ENCODE data around the gene IKZF2. TPM values are rescaled to one million over a fixed set of nuclear protein-coding genes. Genes with fewer than 3 reads are reported as not detected.

Gene IKZF2
- total and polyA plus RNA-seq, 8 donors: 0.56 to 19.8 (median 4.5) TPM

DNA sequence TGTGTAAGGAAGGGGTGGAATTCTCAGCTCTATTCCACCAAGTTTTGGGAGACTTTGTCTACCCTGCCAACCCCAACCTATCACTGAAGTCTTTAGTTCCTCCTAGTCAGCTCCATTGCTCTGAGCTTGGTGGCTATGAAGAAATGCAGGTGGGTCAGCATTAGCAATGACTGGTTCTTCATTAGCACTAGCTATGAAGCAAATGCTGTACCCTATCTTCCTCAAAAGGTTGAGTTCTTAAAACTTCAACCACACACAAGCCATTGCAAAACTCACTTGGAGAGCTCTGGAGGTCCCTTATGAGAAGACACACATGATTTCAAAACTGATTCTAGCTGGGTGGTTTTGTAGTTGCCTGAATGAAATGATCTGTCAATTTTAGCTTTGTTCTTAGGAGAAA lies 193.8 kb downstream of the IKZF2 start:
- no peak overlapping the region for H3K4me3 ChIP-seq
- H3K9me3 ChIP-seq: no peaks in the 10 kb centered on the region
- no peaks in the 10 kb centered on the region for H3K27me3 ChIP-seq
- no peak overlapping the region for H3K27ac ChIP-seq
- no peaks in the 10 kb centered on the region for H3K36me3 ChIP-seq
- intact Hi-C loops (cut with DNase I; ENCODE audit: low total_unique reads): no loop called here
- no peak for DNase-seq
- TF ChIP-seq POLR2AphosphoS5 (IDR thresholded peaks at IDR 0.05) (no peak), POLR2A (IDR thresholded peaks at IDR 0.05) (no peak), EP300 (IDR thresholded peaks at IDR 0.05) (no peak)
- TF ChIP-seq, protein P1, sequence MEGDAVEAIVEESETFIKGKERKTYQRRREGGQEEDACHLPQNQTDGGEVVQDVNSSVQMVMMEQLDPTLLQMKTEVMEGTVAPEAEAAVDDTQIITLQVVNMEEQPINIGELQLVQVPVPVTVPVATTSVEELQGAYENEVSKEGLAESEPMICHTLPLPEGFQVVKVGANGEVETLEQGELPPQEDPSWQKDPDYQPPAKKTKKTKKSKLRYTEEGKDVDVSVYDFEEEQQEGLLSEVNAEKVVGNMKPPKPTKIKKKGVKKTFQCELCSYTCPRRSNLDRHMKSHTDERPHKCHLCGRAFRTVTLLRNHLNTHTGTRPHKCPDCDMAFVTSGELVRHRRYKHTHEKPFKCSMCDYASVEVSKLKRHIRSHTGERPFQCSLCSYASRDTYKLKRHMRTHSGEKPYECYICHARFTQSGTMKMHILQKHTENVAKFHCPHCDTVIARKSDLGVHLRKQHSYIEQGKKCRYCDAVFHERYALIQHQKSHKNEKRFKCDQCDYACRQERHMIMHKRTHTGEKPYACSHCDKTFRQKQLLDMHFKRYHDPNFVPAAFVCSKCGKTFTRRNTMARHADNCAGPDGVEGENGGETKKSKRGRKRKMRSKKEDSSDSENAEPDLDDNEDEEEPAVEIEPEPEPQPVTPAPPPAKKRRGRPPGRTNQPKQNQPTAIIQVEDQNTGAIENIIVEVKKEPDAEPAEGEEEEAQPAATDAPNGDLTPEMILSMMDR (IDR thresholded peaks at IDR 0.05): no peak
- no peaks in the 10 kb centered on the region for H3K4me1 ChIP-seq

DNA sequence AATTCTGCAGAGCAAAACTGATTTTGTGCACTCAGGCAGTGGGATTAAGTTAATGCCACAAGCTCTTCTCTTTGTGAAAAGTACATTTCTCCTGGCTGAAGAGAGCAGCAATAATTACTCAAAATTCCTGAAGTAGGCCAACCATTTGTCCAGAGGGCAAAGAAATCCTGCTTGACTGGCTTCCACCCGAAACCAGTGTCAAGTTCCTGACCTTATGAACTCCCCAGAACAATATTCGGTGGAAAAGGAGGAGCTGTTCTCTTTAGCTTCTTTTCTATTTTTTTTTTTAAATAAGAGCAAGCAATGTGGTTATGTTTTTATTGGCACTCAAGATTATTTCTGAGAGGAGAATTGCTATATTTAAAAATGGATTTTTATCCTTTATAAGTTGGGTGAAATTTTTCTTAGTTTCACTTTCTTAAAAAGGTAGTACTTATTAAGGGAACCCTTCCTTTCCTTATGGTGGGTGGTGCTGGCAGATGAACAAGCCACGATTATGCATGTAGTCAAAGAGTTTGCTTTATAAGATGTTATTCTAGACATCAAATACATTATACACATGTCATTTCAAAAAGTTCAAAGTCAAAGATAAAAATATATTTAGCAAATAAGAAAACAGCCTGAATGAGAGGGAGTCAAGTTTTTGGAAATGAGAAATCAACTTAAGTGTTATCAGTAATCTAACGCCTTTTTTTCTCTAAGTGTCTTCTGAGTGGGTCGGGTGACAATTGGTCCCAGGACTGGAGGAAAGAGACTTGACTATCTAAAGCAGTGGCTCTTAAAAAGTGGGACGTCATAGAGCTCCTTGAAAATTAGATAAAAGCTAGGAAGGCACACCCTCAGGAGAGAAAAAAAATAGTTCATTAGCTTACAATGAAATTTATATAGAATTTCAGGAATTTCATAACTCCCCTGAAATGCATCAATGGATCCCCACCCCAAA lies 194.5 kb downstream of the IKZF2 start:
- no peak for DNase-seq
- 54 to 60% (median 56%) methylated on average over 6 of the region's 6 CpGs for WGBS, 5 donors
- intact Hi-C loops (cut with DNase I; ENCODE audit: low total_unique reads): no loop called here
- no peaks in the 10 kb centered on the region for H3K36me3 ChIP-seq
- no peak for TF ChIP-seq POLR2A (IDR thresholded peaks at IDR 0.05)
- TF ChIP-seq, protein P1 (IDR thresholded peaks at IDR 0.05): no peak
- TF ChIP-seq EP300 (IDR thresholded peaks at IDR 0.05): no peak
- TF ChIP-seq POLR2AphosphoS5 (IDR thresholded peaks at IDR 0.05): no peak
- no peaks in the 10 kb centered on the region for H3K4me1 ChIP-seq
- H3K27ac ChIP-seq: no peak overlapping the region
- H3K4me3 ChIP-seq: no peak overlapping the region
- no peaks in the 10 kb centered on the region for H3K9me3 ChIP-seq
- no peaks in the 10 kb centered on the region for H3K27me3 ChIP-seq

DNA sequence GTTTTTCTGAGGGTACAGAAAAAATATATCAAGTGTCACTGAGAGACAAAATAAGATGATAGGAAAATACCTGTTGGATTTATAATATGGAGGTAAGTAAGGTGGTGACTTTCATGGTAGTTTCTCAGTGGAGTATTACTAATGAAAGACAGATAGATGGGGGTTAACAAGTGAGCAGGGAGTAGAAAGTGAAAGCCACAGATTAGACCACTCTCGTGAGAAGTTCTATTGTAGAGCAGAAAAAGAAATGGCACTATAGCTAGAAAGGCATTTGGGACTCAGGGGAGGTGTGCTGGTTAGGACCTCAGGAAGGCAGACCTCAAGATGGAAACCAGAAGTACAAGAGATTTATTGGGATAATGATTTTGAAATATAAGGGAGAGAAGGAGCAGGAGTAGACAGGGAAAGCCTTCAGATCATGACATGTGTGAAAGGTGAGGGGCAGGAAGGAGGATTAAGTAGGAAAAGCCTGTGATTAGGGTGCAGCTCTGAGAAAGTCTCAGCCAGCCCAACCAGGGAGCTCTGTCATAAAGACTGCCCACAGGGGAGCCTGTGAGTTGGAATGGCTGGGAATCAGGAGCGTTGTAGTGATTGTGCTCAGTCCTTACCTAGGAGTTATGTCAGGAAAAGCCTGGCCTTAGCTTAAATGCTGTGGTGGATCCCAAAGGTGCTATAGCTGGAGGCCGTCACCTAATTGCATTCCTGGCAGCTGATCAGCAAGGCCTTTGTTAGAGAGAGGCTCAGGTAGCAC lies 198.1 kb downstream of the IKZF2 start:
- Histone ChIP-seq H3K27me3 (no peaks in the 10 kb centered on the region), H3K9me3 (no peaks in the 10 kb centered on the region), H3K36me3 (no peaks in the 10 kb centered on the region), H3K4me1 (no peaks in the 10 kb centered on the region), H3K4me3 (no peak overlapping the region), H3K27ac (no peak overlapping the region)
- TF ChIP-seq EP300 (IDR thresholded peaks at IDR 0.05) (no peak), POLR2A (IDR thresholded peaks at IDR 0.05) (no peak), POLR2AphosphoS5 (IDR thresholded peaks at IDR 0.05) (no peak)
- TF ChIP-seq, protein P1 (IDR thresholded peaks at IDR 0.05): no peak
- intact Hi-C loops (cut with DNase I; ENCODE audit: low total_unique reads): no loop called here
- 44 to 80% (median 62%) methylated on average over 3 of the region's 3 CpGs for WGBS, 5 donors
- no peak for DNase-seq

DNA sequence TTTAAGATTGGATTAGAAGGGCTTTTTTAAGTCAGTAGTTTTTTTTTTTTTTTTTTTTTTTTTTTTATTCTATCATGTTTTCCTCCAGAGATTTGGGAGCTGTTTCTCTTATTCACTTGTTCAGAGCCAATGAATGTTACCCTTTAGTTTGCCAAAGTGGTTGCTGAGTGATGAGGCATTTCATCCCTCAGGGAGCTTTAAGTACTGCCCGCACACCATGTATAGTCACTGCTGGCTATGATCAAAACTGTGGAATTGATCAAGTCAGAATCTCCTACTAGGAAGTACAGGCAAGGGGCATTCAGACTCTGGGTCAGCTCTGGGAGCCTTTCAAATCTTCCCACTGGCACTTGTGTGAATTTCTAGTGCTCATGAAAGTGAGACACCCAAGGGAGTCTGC lies 201.6 kb downstream of the IKZF2 start:
- Histone ChIP-seq H3K4me3 (no peak overlapping the region), H3K9me3 (no peaks in the 10 kb centered on the region), H3K27ac (no peak overlapping the region), H3K4me1 (no peaks in the 10 kb centered on the region), H3K27me3 (no peaks in the 10 kb centered on the region), H3K36me3 (no peaks in the 10 kb centered on the region)
- no peak for DNase-seq
- intact Hi-C loops (cut with DNase I; ENCODE audit: low total_unique reads): no loop called here
- 76 to 100% (median 94%) methylated on average over 1 of the region's 1 CpG for WGBS, 5 donors
- TF ChIP-seq POLR2AphosphoS5 (IDR thresholded peaks at IDR 0.05) (no peak), POLR2A (IDR thresholded peaks at IDR 0.05) (no peak), EP300 (IDR thresholded peaks at IDR 0.05) (no peak)
- TF ChIP-seq, protein P1 (IDR thresholded peaks at IDR 0.05): no peak
